WTC11 (cell line): ENCODE measurements around the gene CHRNB4.

Experiments
- CBFB ChIP-seq: sonication (generic); formaldehyde crosslinking; IDR thresholded peaks from 2 replicates; pipeline ENCODE4 v1.8.1; 2022; ENCODE audit warnings: mild to moderate bottlenecking, low read depth, missing genetic modification reagents
- CTCF ChIP-seq: fragments of 200-600 bp; IDR thresholded peaks from 2 replicates; pipeline ENCODE4 v1.8.0; 2022; ENCODE audit warnings: antibody characterized with exemption
- ZBTB21 ChIP-seq: sonication (generic); formaldehyde crosslinking; IDR thresholded peaks from 2 replicates; pipeline ENCODE4 v1.8.1; 2023; ENCODE audit warnings: mild to moderate bottlenecking, missing genetic modification reagents, borderline replicate concordance
- ZNF232 ChIP-seq: sonication (generic); formaldehyde crosslinking; IDR thresholded peaks from 2 replicates; pipeline ENCODE4 v1.8.0; 2022; ENCODE audit warnings: mild to moderate bottlenecking, missing genetic modification reagents
- TF ChIP-seq, protein P1 (sequence below): sonication (generic); formaldehyde crosslinking; IDR thresholded peaks from 2 replicates; pipeline ENCODE4 v1.8.0; 2022; ENCODE audit warnings: mild to moderate bottlenecking, missing genetic modification reagents

- TF ChIP-seq ZNF232 (CRISPR knock-in tag) (no peak), CBFB (CRISPR knock-in tag) (no peak), CTCF (no peak), ZBTB21 (no peak)
- TF ChIP-seq, protein P1, sequence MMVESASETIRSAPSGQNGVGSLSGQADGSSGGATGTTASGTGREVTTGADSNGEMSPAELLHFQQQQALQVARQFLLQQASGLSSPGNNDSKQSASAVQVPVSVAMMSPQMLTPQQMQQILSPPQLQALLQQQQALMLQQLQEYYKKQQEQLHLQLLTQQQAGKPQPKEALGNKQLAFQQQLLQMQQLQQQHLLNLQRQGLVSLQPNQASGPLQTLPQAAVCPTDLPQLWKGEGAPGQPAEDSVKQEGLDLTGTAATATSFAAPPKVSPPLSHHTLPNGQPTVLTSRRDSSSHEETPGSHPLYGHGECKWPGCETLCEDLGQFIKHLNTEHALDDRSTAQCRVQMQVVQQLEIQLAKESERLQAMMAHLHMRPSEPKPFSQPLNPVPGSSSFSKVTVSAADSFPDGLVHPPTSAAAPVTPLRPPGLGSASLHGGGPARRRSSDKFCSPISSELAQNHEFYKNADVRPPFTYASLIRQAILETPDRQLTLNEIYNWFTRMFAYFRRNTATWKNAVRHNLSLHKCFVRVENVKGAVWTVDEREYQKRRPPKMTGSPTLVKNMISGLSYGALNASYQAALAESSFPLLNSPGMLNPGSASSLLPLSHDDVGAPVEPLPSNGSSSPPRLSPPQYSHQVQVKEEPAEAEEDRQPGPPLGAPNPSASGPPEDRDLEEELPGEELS (CRISPR knock-in tag) = no peak
Measured at GRCh38 chr15:78623786-78624497, 17.1 kb downstream of the CHRNB4 start.
